IPS DF 6.9 (cell line): Measurements from ENCODE around the gene SLC38A6.
A peak's percentile ranks its signal among the peaks of the same experiment; 100 is the strongest.

Experiments used
- DNase-seq: peaks from one replicate; pipeline ENCODE4 v3.0.0-alpha.2; 2013; ENCODE audit warnings: low read depth, low spot score
- H3K27ac ChIP-seq: one replicate; pipeline ENCODE4 v1.5.1; 2013; ENCODE audit warnings: low read length, control low read depth
- H3K27me3 ChIP-seq: 2 replicates; pipeline ENCODE4 v1.6.1; 2013; ENCODE audit warnings: mild to moderate bottlenecking, low read length; ENCODE audit not compliant: control insufficient read depth, insufficient read depth
- H3K36me3 ChIP-seq: 2 replicates; pipeline ENCODE4 v1.6.1; 2013; ENCODE audit warnings: low read length; ENCODE audit not compliant: control insufficient read depth, insufficient read depth
- H3K4me1 ChIP-seq: 2 replicates; pipeline ENCODE4 v1.6.1; 2013; ENCODE audit warnings: low read length; ENCODE audit not compliant: control insufficient read depth, insufficient read depth
- H3K4me3 ChIP-seq: 2 replicates; pipeline ENCODE4 v1.5.1; 2013; ENCODE audit warnings: mild to moderate bottlenecking, low read length
- H3K9me3 ChIP-seq: 2 replicates; pipeline ENCODE4 v1.6.1; 2013; ENCODE audit warnings: low read length, inconsistent platforms; ENCODE audit not compliant: control insufficient read depth, insufficient read depth
- WGBS: extraction: QIAGEN DNeasy Blood & Tissue Kit; methylation state at CpG from one replicate; pipeline ENCODE4 v1.1.7; 2013; ENCODE audit warnings: mixed read lengths, missing lambda C conversion rate; ENCODE audit not compliant: insufficient read length, insufficient coverage; 5-methylcytosine and 5-hydroxymethylcytosine counted together

SLC38A6 gene

GRCh38 chr14:61025251-61026223 is 44.5 kb downstream of the SLC38A6 start:
- no peak overlapping the region for H3K27ac ChIP-seq
- peak; percentile 25 for DNase-seq
- no peaks in the 10 kb centered on the region for H3K36me3 ChIP-seq
- WGBS: no CpG with 5 or more reads among the region's 7 CpGs
- H3K4me3 ChIP-seq: no peak overlapping the region
- no peaks in the 10 kb centered on the region for H3K4me1 ChIP-seq
- no peaks in the 10 kb centered on the region for H3K27me3 ChIP-seq
- H3K9me3 ChIP-seq: no peaks in the 10 kb centered on the region

GRCh38 chr14:61026526-61026925 is 45.5 kb downstream of the SLC38A6 start:
- Histone ChIP-seq H3K9me3 (no peaks in the 10 kb centered on the region), H3K4me1 (no peaks in the 10 kb centered on the region), H3K36me3 (no peaks in the 10 kb centered on the region), H3K27ac (no peak overlapping the region), H3K27me3 (no peaks in the 10 kb centered on the region), H3K4me3 (no peak overlapping the region)
- no CpG with 5 or more reads among the region's 2 CpGs for WGBS
- DNase-seq: no peak

- Histone ChIP-seq H3K4me3 (no peak overlapping the region), H3K9me3 (no peaks in the 10 kb centered on the region), H3K4me1 (no peaks in the 10 kb centered on the region), H3K27me3 (no peaks in the 10 kb centered on the region), H3K36me3 (no peaks in the 10 kb centered on the region), H3K27ac (no peak overlapping the region)
- DNase-seq: no peak
These were observed 50.0 kb downstream of the SLC38A6 start for GRCh38 chr14:61031026-61031425.

GRCh38 chr14:61033054-61033453 is 52.0 kb downstream of the SLC38A6 start:
- H3K27me3 ChIP-seq: no peaks in the 10 kb centered on the region
- H3K36me3 ChIP-seq: no peaks in the 10 kb centered on the region
- DNase-seq: no peak
- no peak overlapping the region for H3K4me3 ChIP-seq
- H3K4me1 ChIP-seq: no peaks in the 10 kb centered on the region
- no CpG with 5 or more reads among the region's 3 CpGs for WGBS
- no peaks in the 10 kb centered on the region for H3K9me3 ChIP-seq
- H3K27ac ChIP-seq: no peak overlapping the region

- Histone ChIP-seq H3K4me1 (no peaks in the 10 kb centered on the region), H3K9me3 (no peaks in the 10 kb centered on the region), H3K4me3 (no peak overlapping the region), H3K27ac (no peak overlapping the region), H3K36me3 (no peaks in the 10 kb centered on the region), H3K27me3 (no peaks in the 10 kb centered on the region)
- no peak for DNase-seq
These were observed 52.8 kb downstream of the SLC38A6 start for GRCh38 chr14:61033855-61034254.

- Histone ChIP-seq H3K27ac (no peak overlapping the region), H3K9me3 (no peaks in the 10 kb centered on the region), H3K4me3 (no peak overlapping the region), H3K27me3 (no peaks in the 10 kb centered on the region), H3K36me3 (no peaks in the 10 kb centered on the region), H3K4me1 (no peaks in the 10 kb centered on the region)
- DNase-seq: no peak
- WGBS: no CpG with 5 or more reads among the region's 4 CpGs
These were observed 53.5 kb downstream of the SLC38A6 start for GRCh38 chr14:61034416-61035120.

GRCh38 chr14:61037215-61037614 is 56.2 kb downstream of the SLC38A6 start:
- DNase-seq: no peak
- Histone ChIP-seq H3K4me3 (no peak overlapping the region), H3K27ac (no peak overlapping the region), H3K9me3 (no peaks in the 10 kb centered on the region), H3K4me1 (no peaks in the 10 kb centered on the region), H3K27me3 (no peaks in the 10 kb centered on the region), H3K36me3 (no peaks in the 10 kb centered on the region)
- no CpG with 5 or more reads among the region's 3 CpGs for WGBS

GRCh38 chr14:61041704-61042103 is 60.7 kb downstream of the SLC38A6 start:
- Histone ChIP-seq H3K4me3 (no peak overlapping the region), H3K27ac (no peak overlapping the region), H3K36me3 (no peaks in the 10 kb centered on the region), H3K4me1 (no peaks in the 10 kb centered on the region), H3K27me3 (no peaks in the 10 kb centered on the region), H3K9me3 (no peaks in the 10 kb centered on the region)
- DNase-seq: no peak
- no CpG with 5 or more reads among the region's 3 CpGs for WGBS

- H3K36me3 ChIP-seq: no peaks in the 10 kb centered on the region
These were observed 61.2 kb downstream of the SLC38A6 start for GRCh38 chr14:61042220-61042619.

GRCh38 chr14:61043506-61043905 is 62.5 kb downstream of the SLC38A6 start:
- Histone ChIP-seq H3K4me3 (no peak overlapping the region), H3K4me1 (no peaks in the 10 kb centered on the region), H3K36me3 (no peaks in the 10 kb centered on the region), H3K27ac (no peak overlapping the region), H3K27me3 (no peaks in the 10 kb centered on the region), H3K9me3 (no peaks in the 10 kb centered on the region)
- WGBS: no CpG with 5 or more reads among the region's 1 CpG
- DNase-seq: no peak

More at GRCh38 chr14:61042220-61042619, 61.2 kb downstream of the SLC38A6 start:
- H3K4me3 ChIP-seq: no peak overlapping the region
- no peaks in the 10 kb centered on the region for H3K27me3 ChIP-seq
- DNase-seq: no peak
- no peaks in the 10 kb centered on the region for H3K9me3 ChIP-seq
- no peaks in the 10 kb centered on the region for H3K4me1 ChIP-seq
- no peak overlapping the region for H3K27ac ChIP-seq

- no peaks in the 10 kb centered on the region for H3K4me1 ChIP-seq
- H3K27me3 ChIP-seq: no peaks in the 10 kb centered on the region
- no peaks in the 10 kb centered on the region for H3K36me3 ChIP-seq
- no peaks in the 10 kb centered on the region for H3K9me3 ChIP-seq
- H3K27ac ChIP-seq: no peak overlapping the region
- no peak overlapping the region for H3K4me3 ChIP-seq
- no peak for DNase-seq
These were observed 66.0 kb downstream of the SLC38A6 start for GRCh38 chr14:61047021-61047420.
